GM12878 (cell line): ENCODE data around the gene CAPN9. TPM values are rescaled to one million over a fixed set of nuclear protein-coding genes. Genes with fewer than 3 reads are reported as not detected.

Experiments
- ATAC-seq: fragments of 200-7000 bp; cut with Tn5 transposase; 3 replicates; pipeline ENCODE4 v1.9.1; 2020; ENCODE audit warnings: mild to moderate bottlenecking, moderate library complexity
- BruUV-seq: library from RNA; stranded (reverse); fragments of 400-500 nt; replicated peaks from 2 replicates; lab custom pipeline; 2021; lab: Mats Ljungman, UMichigan
- CTCF ChIA-PET: fragments of 300-600 bp; sonication (Branson Sonifier 250); formaldehyde crosslinking; extraction: SDS; loops from one replicate; lab custom pipeline; 2021; ENCODE audit warnings: inconsistent platforms; lab: Yijun Ruan, JAX
- POLR2A ChIA-PET: fragments of 350-600 bp; formaldehyde crosslinking; extraction: SDS; loops from one replicate; lab custom pipeline; 2021; ENCODE audit warnings: inconsistent platforms; lab: Charles Lee
- RAD21 ChIA-PET: fragments of 300-600 bp; sonication (Branson Sonifier 250); formaldehyde crosslinking; loops from one replicate; lab custom pipeline; 2023; ENCODE audit warnings: antibody characterized with exemption; ENCODE audit not compliant: unreplicated experiment; lab: Charles Lee
- SMC1A ChIA-PET: fragments of 300-600 bp; sonication (Branson Sonifier 250); formaldehyde crosslinking; loops from one replicate; lab custom pipeline; 2023; ENCODE audit not compliant: unreplicated experiment, uncharacterized antibody; lab: Charles Lee
- DNase-seq: peaks from one replicate; pipeline ENCODE4 v3.0.0-alpha.2; 2011; ENCODE audit warnings: low read depth, low spot score
- FAIRE-seq: peaks from 3 replicates; lab custom pipeline; 2011; peaks lifted over from hg19 to GRCh38; lab: Jason Lieb, UNC
- H2AFZ ChIP-seq: 2 replicates; pipeline ENCODE4 v1.6.0; 2011; ENCODE audit warnings: low read depth, low read length, control low read depth; ENCODE audit not compliant: control insufficient read depth
- H3K27ac ChIP-seq: 2 replicates; pipeline ENCODE4 v1.5.1; 2011; ENCODE audit warnings: control low read depth; ENCODE audit not compliant: control insufficient read depth, insufficient read depth
- H3K27me3 ChIP-seq, 2 experiments: replicated peaks in 1 of 2; 2 replicates each; pipeline versions ENCODE4 v1.6.0 to v1.6.1; 2011; ENCODE audit warnings: low read length in 1 of 2; ENCODE audit not compliant: control insufficient read depth in 2 of 2, insufficient read depth in 2 of 2
- H3K36me3 ChIP-seq, 2 experiments: 2 replicates each; pipeline ENCODE4 v1.5.1; 2011; ENCODE audit warnings: low read length in 1 of 2; ENCODE audit not compliant: control insufficient read depth in 2 of 2, insufficient read depth in 2 of 2
- H3K4me1 ChIP-seq: 2 replicates; pipeline ENCODE4 v1.6.1; 2011; ENCODE audit warnings: mild to moderate bottlenecking, low read length, moderate library complexity, mixed read lengths; ENCODE audit not compliant: control insufficient read depth, insufficient read depth
- H3K4me2 ChIP-seq: 2 replicates; pipeline ENCODE4 v1.6.0; 2011; ENCODE audit warnings: control low read depth; ENCODE audit not compliant: control insufficient read depth, insufficient read depth
- H3K4me3 ChIP-seq: fragments of 200-600 bp; sonication (generic); 2 replicates; pipeline ENCODE4 v1.5.1; 2016
- H3K79me2 ChIP-seq: 2 replicates; pipeline ENCODE4 v1.6.0; 2011; ENCODE audit warnings: low read length; ENCODE audit not compliant: control insufficient read depth, insufficient read depth
- H3K9ac ChIP-seq: 2 replicates; pipeline ENCODE4 v1.8.0; 2011; ENCODE audit warnings: low read length, control low read depth, mixed read lengths; ENCODE audit not compliant: control insufficient read depth, insufficient read depth
- H3K9me3 ChIP-seq: replicated peaks from 3 replicates; pipeline ENCODE4 v1.5.1; 2011; ENCODE audit warnings: mild to moderate bottlenecking, low read length; ENCODE audit not compliant: control insufficient read depth, insufficient read depth
- H4K20me1 ChIP-seq: 2 replicates; pipeline ENCODE4 v1.6.0; 2011; ENCODE audit not compliant: control insufficient read depth, insufficient read depth
- ASH2L ChIP-seq: fragments of 300-600, 200-600 bp; sonication (generic); IDR thresholded peaks from 2 replicates; pipeline ENCODE4 v1.6.1; 2017; ENCODE audit warnings: low read depth, mild to moderate bottlenecking, borderline replicate concordance
- BMI1 ChIP-seq: fragments of 450-650 bp; IDR thresholded peaks from 2 replicates; pipeline ENCODE4 v1.6.1; 2016; ENCODE audit warnings: mild to moderate bottlenecking, moderate library complexity, borderline replicate concordance
- FOS ChIP-seq: IDR thresholded peaks from 3 replicates; pipeline ENCODE4 v1.6.1; 2011; ENCODE audit warnings: borderline replicate concordance; ENCODE audit not compliant: insufficient read length; ENCODE audit errors: extremely low read depth
- HSF1 ChIP-seq: fragments of 150-350 bp; IDR thresholded peaks from 2 replicates; pipeline ENCODE4 v1.6.1; 2014; ENCODE audit warnings: mild to moderate bottlenecking, low read depth, low read length
- IKZF2 ChIP-seq, 2 experiments: fragments of 450-650 bp; IDR thresholded peaks; 2 replicates each; pipeline ENCODE4 v1.6.1; 2017; ENCODE audit warnings: mild to moderate bottlenecking in 2 of 2, moderate library complexity in 2 of 2
- IRF4 ChIP-seq: IDR thresholded peaks from 2 replicates; pipeline ENCODE4 v1.6.1; 2011; ENCODE audit warnings: low read depth, low read length
- MLLT1 ChIP-seq: fragments of 450-650 bp; IDR thresholded peaks from 2 replicates; pipeline ENCODE4 v1.6.1; 2016; ENCODE audit warnings: mild to moderate bottlenecking
- MYC ChIP-seq: IDR thresholded peaks from 2 replicates; pipeline ENCODE4 v1.6.1; 2011; ENCODE audit warnings: mild to moderate bottlenecking, low read length, moderate library complexity, inconsistent platforms; ENCODE audit not compliant: insufficient read depth, insufficient replicate concordance, insufficient read length, severe bottlenecking
- NFXL1 ChIP-seq: fragments of 450-650 bp; IDR thresholded peaks from 2 replicates; pipeline ENCODE4 v1.6.1; 2017; ENCODE audit warnings: antibody characterized with exemption, mild to moderate bottlenecking, borderline replicate concordance
- NR2C1 ChIP-seq: fragments of 450-650 bp; IDR thresholded peaks from 2 replicates; pipeline ENCODE4 v1.6.1; 2017; ENCODE audit warnings: antibody characterized with exemption, mild to moderate bottlenecking, moderate library complexity
- PAX8 ChIP-seq: fragments of 450-650 bp; IDR thresholded peaks from 2 replicates; pipeline ENCODE4 v1.6.1; 2017; ENCODE audit warnings: mild to moderate bottlenecking, moderate library complexity
- POLR2AphosphoS5 ChIP-seq: IDR thresholded peaks from 2 replicates; pipeline ENCODE4 v1.6.1; 2011; ENCODE audit warnings: mild to moderate bottlenecking, low read length, inconsistent platforms
- SMC3 ChIP-seq: IDR thresholded peaks from 2 replicates; pipeline ENCODE4 v1.6.1; 2011; ENCODE audit warnings: low read length, improper control_type of control experiment, borderline replicate concordance
- ZNF687 ChIP-seq: fragments of 450-650 bp; IDR thresholded peaks from 2 replicates; pipeline ENCODE4 v1.6.1; 2017; ENCODE audit warnings: mild to moderate bottlenecking, moderate library complexity
- WGBS: methylation state at CpG from one replicate; pipeline ENCODE4 v1.1.6; 2016; ENCODE audit warnings: low lambda C conversion rate; ENCODE audit not compliant: insufficient replicate concordance, insufficient coverage; ENCODE audit errors: missing lambda C conversion rate; 5-methylcytosine and 5-hydroxymethylcytosine counted together
- in situ Hi-C: fragments of 300-500 bp; cut with MboI; formaldehyde crosslinking; loops from 9 replicates; pipeline ENCODE4 v1.14.3; 2018; ENCODE audit warnings: mixed read lengths
- intact Hi-C: fragments of 100-400 bp; cut with micrococcal nuclease; formaldehyde crosslinking; loops from one replicate; pipeline ENCODE4 v1.14.2; 2022; ENCODE audit not compliant: unreplicated experiment
- polyA plus RNA-seq, 11 experiments: library from polyadenylated mRNA; depleted of rRNA in 4 of 11; unstranded in 6 of 11; stranded (reverse) in 5 of 11; fragments of >200 nt; fragmentation: Nextera tagmentation in 4 of 11; fragmentation: Illumina TruSeq in 1 of 11; extraction: Ambion mirVana in 4 of 11; extraction: Trizol in 1 of 11; gene quantifications; 1 replicate in 1 of 11; 2 replicates in 10 of 11; pipeline versions ENCODE4 v1.2.1 to v1.2.3, GENCODE V29; 2011 to 2016; ENCODE audit warnings: inconsistent platforms in 2 of 11, missing spikeins in 2 of 11, low read depth in 1 of 11
- total RNA-seq, 4 experiments: library from RNA; depleted of rRNA in 3 of 4; stranded (reverse); fragments of >200 nt in 3 of 4; fragmentation: Illumina TruSeq in 1 of 4; extraction: Trizol in 1 of 4; gene quantifications; 2 replicates each; pipeline versions ENCODE4 v1.2.1 to v1.2.3, GENCODE V29; 2013 to 2021

CAPN9 gene
- total and polyA plus RNA-seq, 10 of the 15 experiments (the other 5 are each of a cell fraction or from before 2014, with no cell fraction given) = not detected

- TF ChIP-seq NR2C1 = no peak
- no peak for TF ChIP-seq MYC
- TF ChIP-seq PAX8 = no peak
- no peak for TF ChIP-seq SMC3
- no peak for TF ChIP-seq MLLT1
Observed at GRCh38 chr1:230701895-230702768, 45.1 kb upstream of the CAPN9 start (continued).

GRCh38 chr1:230702934-230703678 lies 44.1 kb upstream of the CAPN9 start:
- POLR2A ChIA-PET = no interaction called here
- H3K27me3 ChIP-seq = peaks cover 0 to 2% of the 10 kb centered on the region in 2 experiments; a peak in 2 of 4 replicates
- H3K79me2 ChIP-seq = no peaks in the 10 kb centered on the region
- CTCF ChIA-PET = no interaction called here
- ATAC-seq = no peak
- in situ Hi-C loops (no loop called here), intact Hi-C loops (no loop called here)
- WGBS = 49% methylated on average over 14 of the region's 14 CpGs
- SMC1A ChIA-PET = no interaction called here
- no peaks in the 10 kb centered on the region for H3K4me1 ChIP-seq
- DNase-seq = no peak
- H4K20me1 ChIP-seq = no peaks in the 10 kb centered on the region
- H3K9me3 ChIP-seq = no peaks in the 10 kb centered on the region
- H3K27ac ChIP-seq = no peak overlapping the region
- H2AFZ ChIP-seq = no peak overlapping the region
- BruUV-seq = no TSS peak
- no peaks in the 10 kb centered on the region for H3K36me3 ChIP-seq
- no peak overlapping the region for H3K4me3 ChIP-seq
- no peak overlapping the region for H3K9ac ChIP-seq
- RAD21 ChIA-PET = no interaction called here
- H3K4me2 ChIP-seq = no peak overlapping the region
- FAIRE-seq = no peak
- TF ChIP-seq NFXL1 (no peak), POLR2AphosphoS5 (no peak), ZNF687 (no peak), ASH2L (no peak), IRF4 (no peak), FOS (no peak), BMI1 (no peak), HSF1 (no peak), IKZF2 (IDR thresholded peaks at IDR 0.05) (no peak)
